Fibroblast of lung (primary cell): ENCODE results near the gene NF2.

Source experiments
- EZH2 ChIP-seq: IDR thresholded peaks from 2 replicates; pipeline ENCODE4 v1.5.1; 2012; ENCODE audit warnings: low read length, control low read depth, mild to moderate bottlenecking; ENCODE audit errors: missing control alignments
- TF ChIP-seq, protein P1 (sequence below), 2 donors: IDR thresholded peaks in 1 of 2; conservative IDR thresholded peaks in 1 of 2; 1 replicate in 1 of 2; 2 replicates in 1 of 2; pipeline ENCODE4 v1.5.1; 2011 to 2012; ENCODE audit warnings: low read length in 2 of 2, control low read depth in 1 of 2, inconsistent platforms in 1 of 2, low read depth in 1 of 2, mild to moderate bottlenecking in 1 of 2

GRCh38 chr22:29668673-29669072 lies 65.2 kb downstream of the NF2 start:
- TF ChIP-seq, protein P1, sequence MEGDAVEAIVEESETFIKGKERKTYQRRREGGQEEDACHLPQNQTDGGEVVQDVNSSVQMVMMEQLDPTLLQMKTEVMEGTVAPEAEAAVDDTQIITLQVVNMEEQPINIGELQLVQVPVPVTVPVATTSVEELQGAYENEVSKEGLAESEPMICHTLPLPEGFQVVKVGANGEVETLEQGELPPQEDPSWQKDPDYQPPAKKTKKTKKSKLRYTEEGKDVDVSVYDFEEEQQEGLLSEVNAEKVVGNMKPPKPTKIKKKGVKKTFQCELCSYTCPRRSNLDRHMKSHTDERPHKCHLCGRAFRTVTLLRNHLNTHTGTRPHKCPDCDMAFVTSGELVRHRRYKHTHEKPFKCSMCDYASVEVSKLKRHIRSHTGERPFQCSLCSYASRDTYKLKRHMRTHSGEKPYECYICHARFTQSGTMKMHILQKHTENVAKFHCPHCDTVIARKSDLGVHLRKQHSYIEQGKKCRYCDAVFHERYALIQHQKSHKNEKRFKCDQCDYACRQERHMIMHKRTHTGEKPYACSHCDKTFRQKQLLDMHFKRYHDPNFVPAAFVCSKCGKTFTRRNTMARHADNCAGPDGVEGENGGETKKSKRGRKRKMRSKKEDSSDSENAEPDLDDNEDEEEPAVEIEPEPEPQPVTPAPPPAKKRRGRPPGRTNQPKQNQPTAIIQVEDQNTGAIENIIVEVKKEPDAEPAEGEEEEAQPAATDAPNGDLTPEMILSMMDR (conservative IDR thresholded peaks at IDR 0.05 in 1 of 2, IDR thresholded peaks at IDR 0.05 in 1 of 2; ENCODE audit: low read depth in 1 of 2, low read length in 2 of 2), result no peak
- TF ChIP-seq EZH2, result no peak
